Superior temporal gyrus (tissue), 1 donor: ENCODE data around the gene TFDP1.
"Not testable (repeated sequence)": the region's sequence is repeated elsewhere in the genome, so short reads cannot be mapped to it uniquely, and the experiment has no call there.

Source experiments
- DNase-seq: peaks from one replicate; pipeline ENCODE4 v3.0.0-alpha.2; 2016; ENCODE audit errors: extremely low spot score

Gene TFDP1

GRCh38 chr13:113616991-113617749 is 32.6 kb downstream of the TFDP1 start:
- no peak for DNase-seq

GRCh38 chr13:113617961-113618360 is 33.4 kb downstream of the TFDP1 start:
- no peak for DNase-seq

- DNase-seq, result no peak
Measured at GRCh38 chr13:113618455-113618854, 33.9 kb downstream of the TFDP1 start.

- no peak for DNase-seq
Measured at GRCh38 chr13:113620036-113620796, 35.7 kb downstream of the TFDP1 start.

GRCh38 chr13:113621046-113621445 is 36.5 kb downstream of the TFDP1 start:
- no peak for DNase-seq

GRCh38 chr13:113621498-113621897 is 36.9 kb downstream of the TFDP1 start:
- not testable (repeated sequence) for DNase-seq

GRCh38 chr13:113621986-113622550 is 37.5 kb downstream of the TFDP1 start:
- DNase-seq, result not testable (repeated sequence)

GRCh38 chr13:113622791-113623490 is 38.4 kb downstream of the TFDP1 start:
- no peak for DNase-seq

- DNase-seq, result no peak
Measured at GRCh38 chr13:113623491-113624234, 39.1 kb downstream of the TFDP1 start.

- no peak for DNase-seq
Measured at GRCh38 chr13:113624235-113624587, 39.7 kb downstream of the TFDP1 start.

GRCh38 chr13:113624640-113625304 is 40.2 kb downstream of the TFDP1 start:
- DNase-seq, result not testable (repeated sequence)

- DNase-seq, result no peak
Measured at GRCh38 chr13:113625965-113626721, 41.6 kb downstream of the TFDP1 start.

GRCh38 chr13:113627136-113627535 is 42.6 kb downstream of the TFDP1 start:
- no peak for DNase-seq

- no peak for DNase-seq
Measured at GRCh38 chr13:113628291-113629270, 44.0 kb downstream of the TFDP1 start.

- DNase-seq, result no peak
Measured at GRCh38 chr13:113629866-113630265, 45.3 kb downstream of the TFDP1 start.

- DNase-seq, result no peak
Measured at GRCh38 chr13:113630296-113630695, 45.7 kb downstream of the TFDP1 start.

- DNase-seq, result no peak
Measured at GRCh38 chr13:113630804-113631203, 46.3 kb downstream of the TFDP1 start.

- DNase-seq, result no peak
Measured at GRCh38 chr13:113631341-113632095, 47.0 kb downstream of the TFDP1 start.
